Lower leg skin (tissue), 3 donors: ENCODE measurements around the gene ELOVL3.

Experiments
- CTCF ChIP-seq, 3 donors: fragments of 450-650 bp; IDR thresholded peaks; one replicate each; pipeline ENCODE4 v1.5.1; 2016; ENCODE audit warnings: antibody characterized with exemption in 3 of 3, mild to moderate bottlenecking in 3 of 3, moderate library complexity in 2 of 3
- POLR2A ChIP-seq, 2 donors: fragments of 450-650 bp; IDR thresholded peaks; one replicate each; pipeline ENCODE4 v1.6.1; 2016 to 2017; ENCODE audit warnings: antibody characterized with exemption in 2 of 2, mild to moderate bottlenecking in 1 of 2, moderate library complexity in 1 of 2

GRCh38 chr10:102274062-102274461 lies 48.0 kb downstream of the ELOVL3 start:
- TF ChIP-seq POLR2A (IDR thresholded peaks at IDR 0.05) (no peak), CTCF (IDR thresholded peaks at IDR 0.05) (no peak)
